Right lobe of liver (tissue), 6 donors: Measurements from ENCODE around the gene NCOA6. TPM values are rescaled to one million over a fixed set of nuclear protein-coding genes. Genes with fewer than 3 reads are reported as not detected.
"Not testable (repeated sequence)": the region's sequence is repeated elsewhere in the genome, so short reads cannot be mapped to it uniquely, and the experiment has no call there.

Experiments
- ATAC-seq, 4 donors: fragments of 200-7000 bp; cut with Tn5 transposase; one replicate each; pipeline ENCODE4 v1.9.1; 2020; ENCODE audit warnings: mild to moderate bottlenecking in 4 of 4, moderate library complexity in 4 of 4
- DNase-seq, 3 donors: peaks; one replicate each; pipeline ENCODE4 v3.0.0-alpha.2; 2020
- H3K27ac ChIP-seq, 3 donors: fragments of 200-600 bp; one replicate each; pipeline ENCODE4 v1.8.0; 2022
- H3K27me3 ChIP-seq, 2 donors: fragments of 200-600 bp; one replicate each; pipeline ENCODE4 v1.8.0; 2022
- H3K36me3 ChIP-seq, 4 donors: fragments of 200-600 bp; sonication (generic) in 1 of 4; one replicate each; pipeline versions ENCODE4 v1.5.1 to v1.8.0; 2017 to 2022; ENCODE audit warnings: control low read depth in 1 of 4
- H3K4me1 ChIP-seq, 4 donors: fragments of 200-600 bp; sonication (generic) in 1 of 4; one replicate each; pipeline versions ENCODE4 v1.5.1 to v1.8.0; 2017 to 2022; ENCODE audit warnings: control low read depth in 1 of 4
- H3K4me3 ChIP-seq, 3 donors: fragments of 200-600 bp; one replicate each; pipeline ENCODE4 v1.8.0; 2022
- H3K9me3 ChIP-seq, 4 donors: fragments of 200-600 bp; sonication (generic) in 1 of 4; one replicate each; pipeline versions ENCODE4 v1.5.1 to v1.8.0; 2017 to 2022; ENCODE audit warnings: control low read depth in 1 of 4
- CTCF ChIP-seq, 4 donors: fragments of 200-600 bp in 3 of 4; fragments of 450-650 bp in 1 of 4; IDR thresholded peaks; one replicate each; pipeline versions ENCODE4 v1.5.1 to v1.8.0; 2016 to 2022; ENCODE audit warnings: antibody characterized with exemption in 4 of 4, mild to moderate bottlenecking in 2 of 4
- POLR2A ChIP-seq: fragments of 450-650 bp; IDR thresholded peaks from one replicate; pipeline ENCODE4 v1.6.1; 2017; ENCODE audit warnings: antibody characterized with exemption, mild to moderate bottlenecking
- WGBS: methylation state at CpG from one replicate; pipeline ENCODE4 v1.1.6; 2018; ENCODE audit warnings: low coverage, low lambda C conversion rate; ENCODE audit not compliant: insufficient coverage; ENCODE audit errors: missing lambda C conversion rate; 5-methylcytosine and 5-hydroxymethylcytosine counted together
- intact Hi-C, 2 donors: fragments of 100-400 bp; cut with DNase I; formaldehyde crosslinking; loops; one replicate each; pipeline versions ENCODE4 v1.11.2 to v1.14.1; 2022
- total RNA-seq, 6 experiments: library from RNA; depleted of rRNA in 2 of 6; stranded (reverse); fragments of >200 nt in 2 of 6; fragmentation: NEBNext Ultra II Directional in 3 of 6; extraction: Animal tissue kit (Norgen Biotek cat#: 25700) in 3 of 6; gene quantifications; one replicate each; pipeline versions ENCODE4 v1.1.0 to v1.2.4, GENCODE V29; 2016 to 2023
- donor health status: DM: no; HTN: yes; CAD: no.
- donor health status: DM: no; HTN: no; CAD: no.
- donor health status: DM: no; HTN: no; CAD: no.
- donor health status: DM: no; HTN: yes; CAD: no.
- donor health status: DM: no; HTN: yes; CAD: no.

The NCOA6 gene
- total RNA-seq, 6 experiments from 2014 or later = 10.0 to 12.9 (median 11.1) TPM

- ATAC-seq (peak; percentile 65 to 81 (median 71)), DNase-seq (peak in 1 of 3 donors; percentile 37)
- intact Hi-C loops = no loop called here
- Histone ChIP-seq H3K27me3 (no peaks in the 10 kb centered on the region), H3K9me3 (no peaks in the 10 kb centered on the region), H3K4me1 (peaks cover 0 to 12% (median 4%) of the 10 kb centered on the region in 4 donors), H3K36me3 (peaks cover 0 to 7% (median 3%) of the 10 kb centered on the region in 4 donors), H3K27ac (peak overlapping the region in 2 of 3 donors; percentile 47 to 63), H3K4me3 (no peak overlapping the region)
- WGBS = 31% methylated on average over 9 of the region's 9 CpGs
- TF ChIP-seq CTCF (IDR thresholded peaks at IDR 0.05) (no peak), POLR2A (no peak)
Measured at GRCh38 chr20:34717230-34718095, 108.0 kb downstream of the NCOA6 start.

GRCh38 chr20:34716921-34717229, 108.6 kb downstream of the NCOA6 start:
- DNase-seq (no peak), ATAC-seq (peak in 1 of 4 donors; percentile 5)
- H3K4me3 ChIP-seq = no peak overlapping the region
- no peaks in the 10 kb centered on the region for H3K9me3 ChIP-seq
- TF ChIP-seq CTCF (IDR thresholded peaks at IDR 0.05) (no peak), POLR2A (no peak)
- H3K27me3 ChIP-seq = no peaks in the 10 kb centered on the region
- 53% methylated on average over 2 of the region's 2 CpGs for WGBS
- intact Hi-C loops = no loop called here
- H3K27ac ChIP-seq = peak overlapping the region in 2 of 3 donors; percentile 42 to 63
- H3K36me3 ChIP-seq = peaks cover 0 to 7% (median 3%) of the 10 kb centered on the region in 4 donors
- H3K4me1 ChIP-seq = peaks cover 0 to 15% (median 4%) of the 10 kb centered on the region in 4 donors

GRCh38 chr20:34715384-34715783, 110.1 kb downstream of the NCOA6 start:
- peak in 1 of 3 donors; percentile 4 for DNase-seq
- Histone ChIP-seq H3K27ac (no peak overlapping the region), H3K4me3 (no peak overlapping the region), H3K27me3 (no peaks in the 10 kb centered on the region), H3K4me1 (peaks cover 0 to 18% (median 4%) of the 10 kb centered on the region in 4 donors), H3K36me3 (peaks cover 0 to 7% (median 3%) of the 10 kb centered on the region in 4 donors), H3K9me3 (no peaks in the 10 kb centered on the region)
- WGBS = 100% methylated on average over 3 of the region's 4 CpGs
- no peak for TF ChIP-seq POLR2A
- TF ChIP-seq CTCF (IDR thresholded peaks at IDR 0.05) = no peak
- ATAC-seq = no peak
- intact Hi-C loops = no loop called here

- H3K36me3 ChIP-seq, H3K9me3 ChIP-seq, H3K27me3 ChIP-seq, ATAC-seq, H3K4me3 ChIP-seq, intact Hi-C loops, H3K27ac ChIP-seq: not testable (repeated sequence)
- 93% methylated on average over 9 of the region's 10 CpGs for WGBS
- DNase-seq = peak in 1 of 3 donors; percentile 37
- H3K4me1 ChIP-seq = peaks cover 0 to 22% (median 6%) of the 10 kb centered on the region in 4 donors
Measured at GRCh38 chr20:34713944-34714515, 111.4 kb downstream of the NCOA6 start.
